ENCODE measurements around the gene STAT5B. TPM values are rescaled to one million over a fixed set of nuclear protein-coding genes. Genes with fewer than 3 reads are reported as not detected.

Gene STAT5B
- total RNA-seq, 1 experiment from 2014 or later, result 36.4 TPM

GRCh38 chr17:42182927-42183734, 93.1 kb downstream of the STAT5B start:
- DNase-seq (ENCODE audit: low spot score) (no peak), ATAC-seq (no peak)
- 0 out of 2 replicates have a peak, but pooled peaks have one; percentile 22 for TF ChIP-seq ZNF512 (CRISPR knock-in tag; IDR thresholded peaks at IDR 0.05; ENCODE audit: borderline replicate concordance)
- no peak for TF ChIP-seq EMX1 (CRISPR knock-in tag; IDR thresholded peaks at IDR 0.05)
- POLR2A ChIA-PET, result interaction anchor here (0.6 kb wide), 2 partner anchors 24 to 240 kb away, joined by 3 to 6 read pairs; partner anchors contain the start of gene CAVIN1
- no peaks in the 10 kb centered on the region for H3K9me3 Mint-ChIP-seq
- peaks cover 74% of the 10 kb centered on the region for H3K27me3 Mint-ChIP-seq (ENCODE audit: low read depth)
- CTCF ChIA-PET, result interaction anchor here (0.7 to 7.3 kb wide), 15 partner anchors 10 to 500 kb away, joined by 3 to 55 read pairs (median 5); partner anchors contain the start of genes GHDC, KAT2A, NKIRAS2 and RAB5C
- no peak overlapping the region for H3K27ac Mint-ChIP-seq
- H3K36me3 Mint-ChIP-seq, result no peaks in the 10 kb centered on the region
- H3K4me1 Mint-ChIP-seq, result peaks cover 28% of the 10 kb centered on the region
- peak overlapping the region; percentile 80 for H3K4me3 Mint-ChIP-seq

- peak overlapping the region; percentile 76 for H3K4me3 Mint-ChIP-seq
- no peak for TF ChIP-seq ERG (CRISPR knock-in tag; IDR thresholded peaks at IDR 0.05)
- no peaks in the 10 kb centered on the region for H3K9me3 Mint-ChIP-seq
- no peak for DNase-seq (ENCODE audit: low spot score)
- ChIA-PET POLR2A (interaction anchor here (1.1 kb wide), 2 partner anchors 9 to 74 kb away, joined by 3 to 4 read pairs; no protein-coding TSS in a partner anchor), CTCF (interaction anchor here (0.6 to 3.7 kb wide), 18 partner anchors 10 to 367 kb away, joined by 3 to 33 read pairs (median 5); partner anchors contain the start of genes ACLY, DHX58, GHDC and HSPB9)
- no peak overlapping the region for H3K27ac Mint-ChIP-seq
- peaks cover 72% of the 10 kb centered on the region for H3K27me3 Mint-ChIP-seq (ENCODE audit: low read depth)
- H3K4me1 Mint-ChIP-seq, result peaks cover 28% of the 10 kb centered on the region
- no peak for ATAC-seq
- H3K36me3 Mint-ChIP-seq, result no peaks in the 10 kb centered on the region
Observed at GRCh38 chr17:42181851-42182207, 94.4 kb downstream of the STAT5B start.

- H3K4me3 Mint-ChIP-seq, result peak within 1 kb of the TSS; percentile 76
- CTCF ChIA-PET, result interaction anchor here (0.6 to 3.7 kb wide), 33 partner anchors 8 to 367 kb away, joined by 3 to 33 read pairs (median 5); partner anchors contain the start of genes ACLY, DHX58, GHDC and HSPB9
- ATAC-seq, result peak; percentile 23
- TF ChIP-seq ZNF512 (CRISPR knock-in tag; IDR thresholded peaks at IDR 0.05; ENCODE audit: borderline replicate concordance) (no peak), NR2C2 (CRISPR knock-in tag; IDR thresholded peaks at IDR 0.05) (no peak), MYBL2 (CRISPR knock-in tag; IDR thresholded peaks at IDR 0.05) (0 out of 2 replicates have a peak, but pooled peaks have one; percentile 45), E2F5 (CRISPR knock-in tag; IDR thresholded peaks at IDR 0.05) (peak; percentile 60; the same call in 1 of the 2 replicates), NFE2L1 (CRISPR knock-in tag; IDR thresholded peaks at IDR 0.05) (peak; percentile 72; the same call in 1 of the 2 replicates), USF1 (CRISPR knock-in tag; IDR thresholded peaks at IDR 0.05) (peak; percentile 79), ZNF532 (CRISPR knock-in tag; IDR thresholded peaks at IDR 0.05; ENCODE audit: borderline replicate concordance) (no peak), ZNF138 (CRISPR knock-in tag; conservative IDR thresholded peaks at IDR 0.05) (no peak), PREB (CRISPR knock-in tag; IDR thresholded peaks at IDR 0.05; ENCODE audit: borderline replicate concordance) (no peak), ZSCAN18 (CRISPR knock-in tag; IDR thresholded peaks at IDR 0.05) (no peak)
Observed at GRCh38 chr17:42180922-42181850, 95.0 kb downstream of the STAT5B start, which contains the start of gene KCNH4. KCNH4 (minus strand) TSS chr17:42181142; CDS start chr17:42180945, 197 bp downstream.

More at GRCh38 chr17:42180922-42181850, 95.0 kb downstream of the STAT5B start, which contains the start of gene KCNH4:
- peak; percentile 85 for DNase-seq (ENCODE audit: low spot score)
- Mint-ChIP-seq H3K9me3 (no peaks in the 10 kb centered on the region), H3K27me3 (ENCODE audit: low read depth) (peaks cover 65% of the 10 kb centered on the region), H3K4me1 (peaks cover 28% of the 10 kb centered on the region), H3K36me3 (no peaks in the 10 kb centered on the region), H3K27ac (no peak within 1 kb of the TSS)
- POLR2A ChIA-PET, result interaction anchor here (0.6 to 1.1 kb wide), 5 partner anchors 9 to 74 kb away, joined by 3 to 4 read pairs (median 4); no protein-coding TSS in a partner anchor
